Subcutaneous abdominal adipose tissue (tissue), 5 donors: Measurements from ENCODE around the gene BST1.

ENCODE experiments used
- H3K27ac ChIP-seq: one replicate; pipeline ENCODE4 v1.7.0; 2013; ENCODE audit warnings: low read depth, mild to moderate bottlenecking, inconsistent platforms, low read length, moderate library complexity
- H3K27me3 ChIP-seq, 5 donors: one replicate each; pipeline ENCODE4 v1.7.0; 2013; ENCODE audit warnings: low read length in 5 of 5, inconsistent platforms in 1 of 5; ENCODE audit not compliant: control insufficient read depth in 5 of 5, insufficient read depth in 4 of 5
- H3K36me3 ChIP-seq, 5 donors: one replicate each; pipeline ENCODE4 v1.7.0; 2013; ENCODE audit warnings: low read length in 5 of 5; ENCODE audit not compliant: control insufficient read depth in 5 of 5, insufficient read depth in 5 of 5
- H3K4me1 ChIP-seq, 5 donors: one replicate each; pipeline ENCODE4 v1.7.0; 2013; ENCODE audit warnings: low read length in 5 of 5, mild to moderate bottlenecking in 3 of 5, moderate library complexity in 1 of 5; ENCODE audit not compliant: control insufficient read depth in 5 of 5, insufficient read depth in 5 of 5
- H3K4me3 ChIP-seq, 5 donors: one replicate each; pipeline ENCODE4 v1.7.0; 2013; ENCODE audit warnings: low read length in 5 of 5, low read depth in 1 of 5
- H3K9ac ChIP-seq, 5 donors: one replicate each; pipeline ENCODE4 v1.7.0; 2013; ENCODE audit warnings: low read length in 5 of 5, mild to moderate bottlenecking in 4 of 5, moderate library complexity in 3 of 5
- H3K9me3 ChIP-seq, 5 donors: one replicate each; pipeline ENCODE4 v1.7.0; 2013; ENCODE audit warnings: low read length in 5 of 5; ENCODE audit not compliant: control insufficient read depth in 5 of 5
- donor health status: healthy.
- donor health status: healthy.
- donor health status: healthy.
- donor health status: healthy.
- donor health status: healthy.

BST1 gene

DNA sequence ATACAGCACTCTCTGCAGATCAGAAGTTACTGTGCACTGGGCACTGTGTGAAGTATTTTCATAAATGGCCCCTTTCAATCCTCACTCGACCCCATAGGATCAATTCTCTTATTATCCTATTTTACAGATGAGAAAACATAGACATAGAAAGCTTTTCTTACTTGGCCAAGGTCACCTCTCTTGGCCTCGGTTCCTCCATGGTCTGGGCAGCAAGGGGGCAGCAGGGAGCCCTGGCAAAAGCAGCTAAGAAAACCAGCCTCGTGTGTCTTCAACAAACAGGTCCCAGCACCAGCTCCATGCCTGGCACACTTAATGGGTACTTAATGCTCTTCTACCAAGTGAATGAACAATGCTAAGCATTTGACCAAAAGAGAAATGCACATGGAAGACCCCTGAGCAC lies 34.4 kb downstream of the BST1 start:
- Histone ChIP-seq H3K4me1 (peaks cover 0 to 6% (median 0%) of the 10 kb centered on the region in 5 donors), H3K36me3 (no peaks in the 10 kb centered on the region), H3K9me3 (peaks cover 0 to 7% (median 4%) of the 10 kb centered on the region in 5 donors), H3K4me3 (no peak overlapping the region), H3K27ac (no peak overlapping the region), H3K27me3 (no peaks in the 10 kb centered on the region), H3K9ac (no peak overlapping the region)

DNA sequence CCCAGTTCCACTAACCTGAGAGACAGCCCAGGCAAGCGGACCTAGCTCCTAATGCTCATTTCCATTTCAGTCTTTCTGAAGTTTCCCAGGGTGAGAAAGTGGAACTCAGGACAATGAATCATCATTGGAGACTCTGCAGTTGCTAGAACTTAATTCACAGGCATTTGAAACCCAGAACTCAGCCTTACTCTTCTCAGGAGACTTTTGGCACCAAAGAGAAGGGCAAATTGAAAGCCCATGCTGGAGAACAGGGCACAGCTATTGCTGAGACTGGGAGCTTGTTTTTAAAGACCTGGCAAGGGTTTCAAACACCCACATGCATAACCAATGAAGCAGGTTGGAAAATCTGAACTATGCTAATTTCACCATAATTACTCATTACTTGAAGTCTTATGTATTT lies 36.0 kb downstream of the BST1 start:
- Histone ChIP-seq H3K27ac (no peak overlapping the region), H3K4me3 (no peak overlapping the region), H3K9ac (no peak overlapping the region)

DNA sequence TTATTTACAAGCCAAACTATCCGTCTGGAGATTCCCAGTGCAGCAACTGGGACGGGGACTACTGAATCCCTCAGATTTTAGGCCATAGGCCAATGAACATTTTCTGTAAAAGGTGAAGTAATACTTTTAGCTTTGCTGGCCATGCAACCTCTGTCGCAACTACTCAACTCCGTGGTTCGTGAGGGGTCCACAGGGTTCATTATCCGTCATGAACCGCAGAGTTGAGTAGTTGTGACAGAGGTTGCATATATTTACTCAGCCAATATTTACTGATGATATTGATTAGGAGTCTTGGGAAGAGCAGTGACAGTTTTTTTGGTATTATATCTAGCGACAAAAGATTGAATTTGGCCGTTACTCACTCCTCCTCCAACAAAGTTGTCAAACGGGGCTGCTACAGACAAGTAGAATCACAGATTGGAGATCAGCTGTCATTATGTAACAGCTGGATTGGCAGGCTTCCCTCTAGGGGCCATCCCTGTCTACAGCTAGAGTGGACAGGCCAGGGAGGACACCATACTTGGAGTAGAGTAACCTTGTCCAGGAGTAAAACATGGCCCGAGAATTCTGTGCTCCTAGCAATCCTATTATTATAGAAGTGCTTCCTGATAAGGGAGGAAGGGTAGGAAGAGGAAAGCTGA lies 38.0 kb downstream of the BST1 start:
- Histone ChIP-seq H3K9me3 (peaks cover 0 to 11% (median 6%) of the 10 kb centered on the region in 5 donors), H3K9ac (no peak overlapping the region), H3K36me3 (no peaks in the 10 kb centered on the region), H3K4me3 (no peak overlapping the region), H3K27ac (no peak overlapping the region), H3K27me3 (no peaks in the 10 kb centered on the region), H3K4me1 (peaks cover 0 to 6% (median 0%) of the 10 kb centered on the region in 5 donors)

More for the DNA sequence above, 36.0 kb downstream of the BST1 start:
- Histone ChIP-seq H3K9me3 (peaks cover 0 to 11% (median 6%) of the 10 kb centered on the region in 5 donors), H3K36me3 (no peaks in the 10 kb centered on the region), H3K27me3 (no peaks in the 10 kb centered on the region), H3K4me1 (peaks cover 0 to 6% (median 0%) of the 10 kb centered on the region in 5 donors)

DNA sequence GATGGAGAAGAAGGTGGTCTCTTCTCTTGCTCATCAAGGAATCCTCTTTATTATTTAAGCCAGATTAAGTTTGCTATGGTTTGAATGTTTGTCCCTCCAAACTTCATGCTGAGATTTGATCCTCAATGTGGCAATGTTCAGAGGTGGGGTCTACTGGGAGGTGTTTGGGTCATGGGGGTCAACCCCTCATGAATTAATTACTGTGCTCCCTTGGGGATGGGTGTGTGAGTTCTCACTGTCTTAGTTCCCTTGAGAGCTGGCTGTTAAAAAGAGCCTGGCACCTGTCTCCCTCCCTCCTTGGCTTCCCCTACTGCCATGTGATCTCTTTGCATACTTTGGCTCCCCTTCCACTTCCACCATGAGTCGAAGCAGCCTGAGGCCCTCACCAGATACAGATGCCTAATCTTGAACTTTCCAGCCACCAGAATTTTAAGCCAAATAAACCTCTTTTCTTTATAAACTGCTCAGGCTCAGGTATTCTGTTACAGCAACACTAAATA lies 39.3 kb downstream of the BST1 start:
- H3K4me3 ChIP-seq, result no peak overlapping the region
- peaks cover 0 to 11% (median 6%) of the 10 kb centered on the region in 5 donors for H3K9me3 ChIP-seq
- H3K4me1 ChIP-seq, result peaks cover 0 to 6% (median 0%) of the 10 kb centered on the region in 5 donors

DNA sequence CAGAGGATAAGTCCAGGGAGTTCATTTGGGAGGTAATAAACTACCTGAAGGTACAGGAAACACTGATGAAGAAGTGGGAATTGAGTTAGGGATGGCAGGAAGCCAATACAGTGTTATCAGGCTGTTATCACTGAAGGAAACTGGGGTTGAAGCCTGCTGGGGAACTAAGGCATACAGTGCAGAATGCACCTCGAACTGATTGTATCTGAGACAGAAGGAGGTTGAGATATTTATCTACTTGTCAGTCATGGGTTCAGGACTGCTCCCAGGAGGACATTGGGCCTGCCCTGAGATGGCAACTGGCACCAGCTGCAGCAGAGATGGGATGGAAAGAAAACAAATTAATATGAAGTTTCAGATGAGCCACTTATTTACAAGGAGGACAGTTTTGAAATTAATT lies 39.8 kb downstream of the BST1 start:
- Histone ChIP-seq H3K4me1 (peaks cover 0 to 6% (median 0%) of the 10 kb centered on the region in 5 donors), H3K36me3 (no peaks in the 10 kb centered on the region), H3K4me3 (no peak overlapping the region), H3K27me3 (no peaks in the 10 kb centered on the region), H3K27ac (no peak overlapping the region), H3K9ac (no peak overlapping the region), H3K9me3 (peaks cover 0 to 11% (median 6%) of the 10 kb centered on the region in 5 donors)

More for the DNA sequence above, 39.3 kb downstream of the BST1 start:
- Histone ChIP-seq H3K36me3 (no peaks in the 10 kb centered on the region), H3K27ac (no peak overlapping the region), H3K27me3 (no peaks in the 10 kb centered on the region), H3K9ac (no peak overlapping the region)

DNA sequence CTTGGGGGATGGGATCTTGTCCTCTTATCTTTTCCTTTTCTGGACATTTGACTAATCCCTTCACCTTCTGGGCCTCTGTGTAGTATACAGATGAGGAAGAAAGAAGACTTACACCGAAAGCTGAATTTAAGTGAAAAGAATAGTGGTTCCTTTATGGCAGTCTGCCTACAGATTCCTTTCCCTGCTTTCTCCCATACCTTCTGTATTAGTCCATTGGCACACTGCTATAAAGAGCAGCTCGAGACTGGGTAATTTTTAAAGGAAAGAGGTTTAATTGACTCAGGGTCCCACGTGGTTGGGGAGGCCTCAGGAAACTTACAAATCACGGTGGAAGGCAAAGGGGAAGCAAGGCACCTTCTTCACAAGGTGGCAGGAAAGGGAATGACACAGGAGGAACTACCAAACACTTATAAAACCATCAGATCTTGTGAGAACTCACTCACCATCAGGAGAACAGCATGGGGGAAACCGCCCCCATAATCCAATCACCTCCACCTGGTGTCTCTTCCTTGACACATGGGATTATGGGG lies 41.2 kb downstream of the BST1 start:
- peaks cover 0 to 6% (median 0%) of the 10 kb centered on the region in 5 donors for H3K4me1 ChIP-seq
- H3K9me3 ChIP-seq, result peaks cover 0 to 11% (median 6%) of the 10 kb centered on the region in 5 donors
- no peaks in the 10 kb centered on the region for H3K27me3 ChIP-seq
- no peak overlapping the region for H3K4me3 ChIP-seq
- no peak overlapping the region for H3K27ac ChIP-seq
- H3K36me3 ChIP-seq, result no peaks in the 10 kb centered on the region
- H3K9ac ChIP-seq, result no peak overlapping the region

DNA sequence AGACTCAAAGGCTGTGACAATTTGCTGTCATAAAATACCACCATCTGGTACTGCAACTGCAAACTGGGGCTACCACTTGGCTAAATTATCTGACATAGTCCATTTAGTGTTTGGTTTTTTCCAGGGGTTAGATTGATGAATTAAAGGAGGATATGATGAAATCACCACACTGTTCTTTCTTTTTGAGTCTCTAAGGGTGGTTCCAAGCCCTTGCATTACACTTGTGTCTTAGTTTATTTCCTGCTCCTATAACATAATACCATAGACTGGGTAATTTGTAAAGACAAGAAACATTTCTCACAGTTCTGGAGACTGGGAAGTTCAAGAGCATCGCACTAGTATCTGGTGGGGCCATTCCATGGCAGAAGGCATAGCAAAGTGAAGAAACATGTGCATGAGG lies 43.2 kb downstream of the BST1 start:
- Histone ChIP-seq H3K9ac (no peak overlapping the region), H3K4me1 (peaks cover 0 to under 1% (median 0%) of the 10 kb centered on the region in 5 donors), H3K9me3 (peaks cover 0 to 11% (median 6%) of the 10 kb centered on the region in 5 donors), H3K36me3 (no peaks in the 10 kb centered on the region), H3K27ac (no peak overlapping the region), H3K4me3 (no peak overlapping the region), H3K27me3 (no peaks in the 10 kb centered on the region)

DNA sequence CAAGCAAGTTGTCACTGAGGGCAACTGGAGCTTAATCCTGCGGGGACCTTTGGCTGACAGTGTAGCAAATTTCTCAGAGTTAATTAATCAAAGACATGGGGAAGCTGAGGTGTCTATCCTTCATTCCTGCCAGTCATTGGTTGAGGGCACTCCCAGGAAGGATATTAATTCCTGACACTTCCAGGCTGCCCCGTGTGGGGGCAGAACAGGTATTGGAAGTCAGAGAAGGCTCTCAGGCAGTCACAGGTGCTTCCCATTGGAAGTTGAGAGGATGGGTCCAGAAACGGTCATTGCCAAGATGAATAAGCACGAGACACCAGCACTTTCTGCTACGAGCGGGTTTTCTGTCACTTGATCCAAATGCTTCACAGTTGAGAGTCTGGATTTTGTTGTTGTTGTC lies 46.1 kb downstream of the BST1 start:
- Histone ChIP-seq H3K27ac (no peak overlapping the region), H3K4me1 (peaks cover 0 to 10% (median 1%) of the 10 kb centered on the region in 5 donors), H3K9ac (no peak overlapping the region), H3K36me3 (no peaks in the 10 kb centered on the region), H3K9me3 (no peaks in the 10 kb centered on the region), H3K4me3 (no peak overlapping the region), H3K27me3 (no peaks in the 10 kb centered on the region)

DNA sequence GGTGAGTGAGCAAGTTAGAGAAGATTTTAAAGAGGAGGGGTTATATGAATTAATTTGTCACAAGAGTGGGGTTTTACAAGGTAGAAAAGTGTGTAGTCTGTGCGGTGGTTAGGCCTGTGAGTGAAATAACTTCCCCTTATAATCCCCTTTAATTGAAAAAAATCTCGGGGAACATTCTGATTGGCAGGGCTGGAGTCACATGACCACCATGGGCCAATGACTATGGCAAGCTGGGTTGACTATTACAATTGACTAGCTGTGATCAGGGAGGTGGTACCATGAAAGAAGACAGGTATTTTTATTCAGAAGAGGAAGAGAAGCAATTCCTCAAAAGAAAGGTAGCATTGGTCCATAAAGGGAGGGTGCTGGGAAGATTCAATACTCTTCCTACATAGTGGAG lies 48.3 kb downstream of the BST1 start:
- Histone ChIP-seq H3K36me3 (no peaks in the 10 kb centered on the region), H3K9ac (no peak overlapping the region), H3K4me3 (no peak overlapping the region), H3K4me1 (peaks cover 0 to 14% (median 1%) of the 10 kb centered on the region in 5 donors), H3K27ac (no peak overlapping the region), H3K27me3 (no peaks in the 10 kb centered on the region), H3K9me3 (no peaks in the 10 kb centered on the region)

DNA sequence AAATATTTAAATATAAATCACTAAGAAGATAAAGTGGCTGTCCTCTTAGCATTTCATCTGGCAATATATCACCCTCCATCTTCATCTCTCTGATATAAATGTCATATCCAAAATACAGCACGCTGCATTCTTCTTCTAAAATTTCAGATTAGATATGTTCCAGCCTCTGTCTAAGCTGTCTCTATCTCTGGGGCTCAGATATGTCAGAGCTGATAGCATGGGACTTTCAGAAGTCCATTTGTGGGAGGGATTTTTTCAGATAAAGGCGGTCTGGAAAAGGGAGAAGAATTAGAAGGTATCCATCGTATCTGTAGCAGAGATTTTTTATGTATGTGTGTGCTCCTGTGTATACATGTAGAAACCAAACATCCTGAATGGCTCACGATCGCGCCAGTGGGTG lies 50.2 kb downstream of the BST1 start:
- peaks cover 0 to 14% (median 1%) of the 10 kb centered on the region in 5 donors for H3K4me1 ChIP-seq
- no peak overlapping the region for H3K27ac ChIP-seq
- H3K4me3 ChIP-seq, result no peak overlapping the region

More for the DNA sequence above, 50.2 kb downstream of the BST1 start:
- Histone ChIP-seq H3K9ac (no peak overlapping the region), H3K36me3 (no peaks in the 10 kb centered on the region), H3K9me3 (peaks cover 0 to under 1% (median 0%) of the 10 kb centered on the region in 5 donors), H3K27me3 (no peaks in the 10 kb centered on the region)
